GM23338 (cell line): Measurements from ENCODE around the gene PROKR1.

ENCODE experiments used
- CREB1 ChIP-seq: fragments of 250-450 bp; sonication (Bioruptor Pico); IDR thresholded peaks from 2 replicates; pipeline ENCODE4 v1.5.0; 2020; ENCODE audit warnings: low read depth, mild to moderate bottlenecking, moderate library complexity
- EZH2 ChIP-seq: fragments of 200-600 bp; sonication (generic); IDR thresholded peaks from one replicate; pipeline ENCODE4 v1.8.0; 2017; ENCODE audit warnings: antibody characterized with exemption, mild to moderate bottlenecking, low read depth; ENCODE audit not compliant: unreplicated experiment
- EZH2phosphoT487 ChIP-seq: fragments of 200-600 bp; sonication (generic); IDR thresholded peaks from one replicate; pipeline ENCODE4 v1.8.1; 2018; ENCODE audit warnings: antibody characterized with exemption; ENCODE audit not compliant: unreplicated experiment
- JUNB ChIP-seq: IDR thresholded peaks from one replicate; pipeline ENCODE4 v1.6.1; 2016; ENCODE audit warnings: antibody characterized with exemption; ENCODE audit not compliant: unreplicated experiment
- NANOG ChIP-seq: IDR thresholded peaks from 2 replicates; pipeline ENCODE4 v1.6.1; 2016; ENCODE audit warnings: antibody characterized with exemption, borderline replicate concordance
- POLR2AphosphoS5 ChIP-seq: IDR thresholded peaks from 2 replicates; pipeline ENCODE4 v1.6.1; 2016; ENCODE audit warnings: antibody characterized with exemption, low read depth
- ZNF114 ChIP-seq: fragments of 250-450 bp; sonication (Bioruptor Pico); IDR thresholded peaks from 2 replicates; pipeline ENCODE4 v1.5.0; 2020; ENCODE audit warnings: mild to moderate bottlenecking, moderate library complexity
- ZNF331 ChIP-seq: fragments of 250-450 bp; sonication (Bioruptor Pico); IDR thresholded peaks from 2 replicates; pipeline ENCODE4 v1.5.0; 2020; ENCODE audit warnings: low read depth, mild to moderate bottlenecking, moderate library complexity
- TF ChIP-seq, protein P1 (sequence below), 2 experiments: fragments of 200-600 bp in 1 of 2; sonication (generic) in 1 of 2; conservative IDR thresholded peaks; 2 replicates each; pipeline versions ENCODE4 v1.5.1 to v1.6.1; 2016 to 2017; ENCODE audit warnings: antibody characterized with exemption in 2 of 2, low read depth in 2 of 2, mild to moderate bottlenecking in 2 of 2, moderate library complexity in 1 of 2
- TF ChIP-seq, protein P2 (sequence below): IDR thresholded peaks from one replicate; pipeline ENCODE4 v1.6.1; 2018; ENCODE audit warnings: antibody characterized with exemption; ENCODE audit not compliant: unreplicated experiment
- TF ChIP-seq, protein P3 (sequence below): IDR thresholded peaks from 2 replicates; pipeline ENCODE4 v1.6.1; 2016; ENCODE audit warnings: antibody characterized with exemption

DNA sequence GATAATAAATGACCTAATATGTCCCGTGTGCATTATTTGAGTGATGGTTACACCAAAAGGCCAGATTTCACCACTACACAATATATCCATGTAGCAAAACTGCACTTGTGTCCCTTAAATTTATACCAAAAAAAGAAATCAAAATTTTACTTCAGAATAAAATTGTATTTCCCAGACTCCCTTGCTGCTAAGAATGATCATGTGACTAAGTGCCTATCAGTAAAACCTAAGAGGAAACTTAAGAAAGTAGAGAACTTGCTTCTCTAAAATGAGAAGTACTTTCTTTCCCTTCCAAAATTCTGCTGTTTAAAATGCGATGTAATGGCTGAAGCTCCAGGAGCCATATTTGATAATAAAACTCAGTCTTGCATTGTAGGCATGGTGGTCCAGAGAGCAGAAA is 24.0 kb downstream of the PROKR1 start:
- TF ChIP-seq, protein P1, sequence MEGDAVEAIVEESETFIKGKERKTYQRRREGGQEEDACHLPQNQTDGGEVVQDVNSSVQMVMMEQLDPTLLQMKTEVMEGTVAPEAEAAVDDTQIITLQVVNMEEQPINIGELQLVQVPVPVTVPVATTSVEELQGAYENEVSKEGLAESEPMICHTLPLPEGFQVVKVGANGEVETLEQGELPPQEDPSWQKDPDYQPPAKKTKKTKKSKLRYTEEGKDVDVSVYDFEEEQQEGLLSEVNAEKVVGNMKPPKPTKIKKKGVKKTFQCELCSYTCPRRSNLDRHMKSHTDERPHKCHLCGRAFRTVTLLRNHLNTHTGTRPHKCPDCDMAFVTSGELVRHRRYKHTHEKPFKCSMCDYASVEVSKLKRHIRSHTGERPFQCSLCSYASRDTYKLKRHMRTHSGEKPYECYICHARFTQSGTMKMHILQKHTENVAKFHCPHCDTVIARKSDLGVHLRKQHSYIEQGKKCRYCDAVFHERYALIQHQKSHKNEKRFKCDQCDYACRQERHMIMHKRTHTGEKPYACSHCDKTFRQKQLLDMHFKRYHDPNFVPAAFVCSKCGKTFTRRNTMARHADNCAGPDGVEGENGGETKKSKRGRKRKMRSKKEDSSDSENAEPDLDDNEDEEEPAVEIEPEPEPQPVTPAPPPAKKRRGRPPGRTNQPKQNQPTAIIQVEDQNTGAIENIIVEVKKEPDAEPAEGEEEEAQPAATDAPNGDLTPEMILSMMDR (conservative IDR thresholded peaks at IDR 0.05; ENCODE audit: low read depth in 2 of 2) = no peak
- TF ChIP-seq EZH2 = no peak
- no peak for TF ChIP-seq POLR2AphosphoS5
- TF ChIP-seq JUNB = no peak
- TF ChIP-seq EZH2phosphoT487 = no peak
- TF ChIP-seq, protein P2, sequence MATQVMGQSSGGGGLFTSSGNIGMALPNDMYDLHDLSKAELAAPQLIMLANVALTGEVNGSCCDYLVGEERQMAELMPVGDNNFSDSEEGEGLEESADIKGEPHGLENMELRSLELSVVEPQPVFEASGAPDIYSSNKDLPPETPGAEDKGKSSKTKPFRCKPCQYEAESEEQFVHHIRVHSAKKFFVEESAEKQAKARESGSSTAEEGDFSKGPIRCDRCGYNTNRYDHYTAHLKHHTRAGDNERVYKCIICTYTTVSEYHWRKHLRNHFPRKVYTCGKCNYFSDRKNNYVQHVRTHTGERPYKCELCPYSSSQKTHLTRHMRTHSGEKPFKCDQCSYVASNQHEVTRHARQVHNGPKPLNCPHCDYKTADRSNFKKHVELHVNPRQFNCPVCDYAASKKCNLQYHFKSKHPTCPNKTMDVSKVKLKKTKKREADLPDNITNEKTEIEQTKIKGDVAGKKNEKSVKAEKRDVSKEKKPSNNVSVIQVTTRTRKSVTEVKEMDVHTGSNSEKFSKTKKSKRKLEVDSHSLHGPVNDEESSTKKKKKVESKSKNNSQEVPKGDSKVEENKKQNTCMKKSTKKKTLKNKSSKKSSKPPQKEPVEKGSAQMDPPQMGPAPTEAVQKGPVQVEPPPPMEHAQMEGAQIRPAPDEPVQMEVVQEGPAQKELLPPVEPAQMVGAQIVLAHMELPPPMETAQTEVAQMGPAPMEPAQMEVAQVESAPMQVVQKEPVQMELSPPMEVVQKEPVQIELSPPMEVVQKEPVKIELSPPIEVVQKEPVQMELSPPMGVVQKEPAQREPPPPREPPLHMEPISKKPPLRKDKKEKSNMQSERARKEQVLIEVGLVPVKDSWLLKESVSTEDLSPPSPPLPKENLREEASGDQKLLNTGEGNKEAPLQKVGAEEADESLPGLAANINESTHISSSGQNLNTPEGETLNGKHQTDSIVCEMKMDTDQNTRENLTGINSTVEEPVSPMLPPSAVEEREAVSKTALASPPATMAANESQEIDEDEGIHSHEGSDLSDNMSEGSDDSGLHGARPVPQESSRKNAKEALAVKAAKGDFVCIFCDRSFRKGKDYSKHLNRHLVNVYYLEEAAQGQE = no peak
- no peak for TF ChIP-seq CREB1 (CRISPR knock-in tag)
- no peak for TF ChIP-seq ZNF331 (CRISPR knock-in tag)
- TF ChIP-seq, protein P3, sequence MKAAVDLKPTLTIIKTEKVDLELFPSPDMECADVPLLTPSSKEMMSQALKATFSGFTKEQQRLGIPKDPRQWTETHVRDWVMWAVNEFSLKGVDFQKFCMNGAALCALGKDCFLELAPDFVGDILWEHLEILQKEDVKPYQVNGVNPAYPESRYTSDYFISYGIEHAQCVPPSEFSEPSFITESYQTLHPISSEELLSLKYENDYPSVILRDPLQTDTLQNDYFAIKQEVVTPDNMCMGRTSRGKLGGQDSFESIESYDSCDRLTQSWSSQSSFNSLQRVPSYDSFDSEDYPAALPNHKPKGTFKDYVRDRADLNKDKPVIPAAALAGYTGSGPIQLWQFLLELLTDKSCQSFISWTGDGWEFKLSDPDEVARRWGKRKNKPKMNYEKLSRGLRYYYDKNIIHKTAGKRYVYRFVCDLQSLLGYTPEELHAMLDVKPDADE = no peak
- no peak for TF ChIP-seq ZNF114 (CRISPR knock-in tag)
- no peak for TF ChIP-seq NANOG
